Neural progenitor cell (in vitro differentiated cells): ENCODE measurements around the gene ATP2B3.

Source experiments
- EZH2 ChIP-seq: fragments of 200-600 bp; sonication (generic); IDR thresholded peaks from 2 replicates; pipeline ENCODE4 v1.6.1; 2017; ENCODE audit warnings: antibody characterized with exemption, mild to moderate bottlenecking, moderate library complexity
- TF ChIP-seq, protein P1 (sequence below): fragments of 200-600 bp; sonication (generic); IDR thresholded peaks from 2 replicates; pipeline ENCODE4 v1.5.1; 2017; ENCODE audit warnings: antibody characterized with exemption, mild to moderate bottlenecking

DNA sequence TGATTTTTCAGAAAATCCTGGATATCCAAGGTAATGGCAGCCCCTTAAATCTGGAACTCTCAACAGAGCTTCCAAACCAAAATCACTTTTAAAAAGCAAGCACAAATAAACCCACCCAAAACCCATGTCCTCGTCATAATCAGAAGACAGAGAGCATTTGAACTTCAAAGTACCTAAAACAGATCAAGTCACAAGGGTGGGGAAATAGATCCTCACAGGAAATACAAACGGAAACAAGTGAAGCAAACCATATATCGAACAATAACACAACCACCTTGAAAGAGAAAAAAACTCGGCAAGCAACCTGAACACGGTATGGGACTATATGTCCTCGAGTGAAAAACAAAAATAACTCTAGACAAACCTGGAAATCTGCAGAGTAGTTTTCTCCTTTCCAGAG is 97.4 kb downstream of the ATP2B3 start:
- TF ChIP-seq, protein P1, sequence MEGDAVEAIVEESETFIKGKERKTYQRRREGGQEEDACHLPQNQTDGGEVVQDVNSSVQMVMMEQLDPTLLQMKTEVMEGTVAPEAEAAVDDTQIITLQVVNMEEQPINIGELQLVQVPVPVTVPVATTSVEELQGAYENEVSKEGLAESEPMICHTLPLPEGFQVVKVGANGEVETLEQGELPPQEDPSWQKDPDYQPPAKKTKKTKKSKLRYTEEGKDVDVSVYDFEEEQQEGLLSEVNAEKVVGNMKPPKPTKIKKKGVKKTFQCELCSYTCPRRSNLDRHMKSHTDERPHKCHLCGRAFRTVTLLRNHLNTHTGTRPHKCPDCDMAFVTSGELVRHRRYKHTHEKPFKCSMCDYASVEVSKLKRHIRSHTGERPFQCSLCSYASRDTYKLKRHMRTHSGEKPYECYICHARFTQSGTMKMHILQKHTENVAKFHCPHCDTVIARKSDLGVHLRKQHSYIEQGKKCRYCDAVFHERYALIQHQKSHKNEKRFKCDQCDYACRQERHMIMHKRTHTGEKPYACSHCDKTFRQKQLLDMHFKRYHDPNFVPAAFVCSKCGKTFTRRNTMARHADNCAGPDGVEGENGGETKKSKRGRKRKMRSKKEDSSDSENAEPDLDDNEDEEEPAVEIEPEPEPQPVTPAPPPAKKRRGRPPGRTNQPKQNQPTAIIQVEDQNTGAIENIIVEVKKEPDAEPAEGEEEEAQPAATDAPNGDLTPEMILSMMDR = no peak
- no peak for TF ChIP-seq EZH2
